AG09319 (cell line): Measurements from ENCODE around the gene MCF2L.

Experiments
- DNase-seq: peaks from one replicate; pipeline ENCODE4 v3.0.0-alpha.2; 2010; ENCODE audit warnings: low read depth; ENCODE audit errors: extremely low read depth
- CTCF ChIP-seq: IDR thresholded peaks from 2 replicates; pipeline ENCODE4 v1.5.1; 2011; ENCODE audit warnings: low read depth, mild to moderate bottlenecking, inconsistent platforms, low read length, moderate library complexity

The MCF2L gene

GRCh38 chr13:113082198-113083021 is 113.4 kb downstream of the MCF2L start:
- DNase-seq: no peak
- no peak for TF ChIP-seq CTCF

- no peak for TF ChIP-seq CTCF
These were observed 114.0 kb downstream of the MCF2L start for GRCh38 chr13:113083022-113083373.

GRCh38 chr13:113083402-113084061 is 114.5 kb downstream of the MCF2L start:
- no peak for TF ChIP-seq CTCF
- DNase-seq: no peak

More at GRCh38 chr13:113083022-113083373, 114.0 kb downstream of the MCF2L start:
- DNase-seq: no peak

GRCh38 chr13:113084094-113084942 is 115.3 kb downstream of the MCF2L start:
- TF ChIP-seq CTCF: no peak
- DNase-seq: no peak

GRCh38 chr13:113084943-113085540 is 116.0 kb downstream of the MCF2L start:
- no peak for TF ChIP-seq CTCF

GRCh38 chr13:113086031-113086750 is 117.2 kb downstream of the MCF2L start:
- no peak for DNase-seq
- no peak; the same call in 1 of the 2 replicates for TF ChIP-seq CTCF

More at GRCh38 chr13:113084943-113085540, 116.0 kb downstream of the MCF2L start:
- no peak for DNase-seq
